ENCODE results near the gene RARRES1.

RARRES1 gene

GRCh38 chr3:158679547-158680000 lies 52.7 kb downstream of the RARRES1 start:
- TF ChIP-seq CTCF (IDR thresholded peaks at IDR 0.05; ENCODE audit: borderline replicate concordance, insufficient read depth, low read depth, low read length) = no peak
- no peak overlapping the region for H3K4me3 ChIP-seq (ENCODE audit: low read depth, low read length)

GRCh38 chr3:158678687-158679086 lies 53.6 kb downstream of the RARRES1 start:
- no peak for TF ChIP-seq CTCF (IDR thresholded peaks at IDR 0.05; ENCODE audit: borderline replicate concordance, insufficient read depth, low read depth, low read length)
- H3K4me3 ChIP-seq (ENCODE audit: low read depth, low read length) = no peak overlapping the region

- peak; percentile 63 for TF ChIP-seq CTCF (IDR thresholded peaks at IDR 0.05; ENCODE audit: borderline replicate concordance, insufficient read depth, low read depth, low read length)
- peak within 1 kb of the TSS; percentile 74 for H3K4me3 ChIP-seq (ENCODE audit: low read depth, low read length)
These were observed 59.8 kb downstream of the RARRES1 start, which contains the start of gene LXN for GRCh38 chr3:158672215-158673176. LXN (minus strand) TSS chr3:158672648; CDS start chr3:158672478, 170 bp downstream.

GRCh38 chr3:158671821-158672214 lies 60.4 kb downstream of the RARRES1 start:
- peak overlapping the region; percentile 74 for H3K4me3 ChIP-seq (ENCODE audit: low read depth, low read length)
- TF ChIP-seq CTCF (IDR thresholded peaks at IDR 0.05; ENCODE audit: borderline replicate concordance, insufficient read depth, low read depth, low read length) = no peak

- no peak overlapping the region for H3K4me3 ChIP-seq (ENCODE audit: low read depth, low read length)
- no peak for TF ChIP-seq CTCF (IDR thresholded peaks at IDR 0.05; ENCODE audit: borderline replicate concordance, insufficient read depth, low read depth, low read length)
These were observed 63.8 kb downstream of the RARRES1 start for GRCh38 chr3:158668506-158668905.

- no peak overlapping the region for H3K4me3 ChIP-seq (ENCODE audit: low read depth, low read length)
- TF ChIP-seq CTCF (IDR thresholded peaks at IDR 0.05; ENCODE audit: borderline replicate concordance, insufficient read depth, low read depth, low read length) = no peak
These were observed 65.8 kb downstream of the RARRES1 start for GRCh38 chr3:158666416-158666815.

- no peak for TF ChIP-seq CTCF (IDR thresholded peaks at IDR 0.05; ENCODE audit: borderline replicate concordance, insufficient read depth, low read depth, low read length)
- H3K4me3 ChIP-seq (ENCODE audit: low read depth, low read length) = no peak overlapping the region
These were observed 68.4 kb downstream of the RARRES1 start for GRCh38 chr3:158663832-158664231.
